ENCODE data around the gene DNAJB5.

GRCh38 chr9:34959461-34959860 is 30.1 kb upstream of the DNAJB5 start:
- no peak for TF ChIP-seq POLR2AphosphoS5 (IDR thresholded peaks at IDR 0.05; ENCODE audit: borderline replicate concordance, low read depth, low read length)
- no peak for TF ChIP-seq EZH2 (IDR thresholded peaks at IDR 0.05)
- TF ChIP-seq FOXP2 (optimal IDR thresholded peaks at IDR 0.05; ENCODE audit: control extremely low read depth, extremely low read length, insufficient read depth): no peak
